Parathyroid adenoma (tissue), 2 donors: ENCODE measurements around the gene TANC1.

ENCODE experiments used
- H2AFZ ChIP-seq: fragments of 300-600 bp; sonication (generic); one replicate; pipeline ENCODE4 v1.7.0; 2017; ENCODE audit warnings: antibody characterized with exemption, mild to moderate bottlenecking
- H3K27ac ChIP-seq: fragments of 300-600 bp; sonication (generic); one replicate; pipeline ENCODE4 v1.7.0; 2017
- H3K27me3 ChIP-seq: fragments of 300-600 bp; sonication (generic); one replicate; pipeline ENCODE4 v1.7.0; 2017; ENCODE audit warnings: low read length; ENCODE audit not compliant: control insufficient read depth, insufficient read depth
- H3K36me3 ChIP-seq: fragments of 300-600 bp; sonication (generic); one replicate; pipeline ENCODE4 v1.7.0; 2017; ENCODE audit warnings: low read length; ENCODE audit not compliant: control insufficient read depth, insufficient read depth
- H3K4me1 ChIP-seq: fragments of 300-600 bp; sonication (generic); one replicate; pipeline ENCODE4 v1.7.0; 2017; ENCODE audit warnings: control low read depth
- H3K4me2 ChIP-seq: fragments of 300-600 bp; sonication (generic); one replicate; pipeline ENCODE4 v1.7.0; 2017; ENCODE audit warnings: low read length
- H3K4me3 ChIP-seq: fragments of 300-600 bp; sonication (generic); one replicate; pipeline ENCODE4 v1.7.0; 2017; ENCODE audit warnings: low read depth, low read length
- H3K79me2 ChIP-seq: fragments of 300-600 bp; sonication (generic); one replicate; pipeline ENCODE4 v1.7.0; 2017; ENCODE audit warnings: control low read depth
- H3K9ac ChIP-seq: fragments of 300-600 bp; sonication (generic); one replicate; pipeline ENCODE4 v1.7.0; 2017; ENCODE audit warnings: mild to moderate bottlenecking
- H3K9me3 ChIP-seq: fragments of 300-600 bp; sonication (generic); one replicate; pipeline ENCODE4 v1.7.0; 2017; ENCODE audit warnings: low read length; ENCODE audit not compliant: control insufficient read depth
- CTCF ChIP-seq: fragments of 300-600 bp; sonication (generic); IDR thresholded peaks from one replicate; pipeline ENCODE4 v1.7.0; 2017; ENCODE audit warnings: antibody characterized with exemption, mild to moderate bottlenecking
- donor health status: primary hyperparathyroidism.

Gene TANC1

GRCh38 chr2:158975271-158975921 is 7.0 kb downstream of the TANC1 start:
- Histone ChIP-seq H3K9me3 (no peaks in the 10 kb centered on the region), H3K27me3 (no peaks in the 10 kb centered on the region), H3K4me2 (no peak overlapping the region), H3K4me1 (peaks cover 5% of the 10 kb centered on the region), H2AFZ (no peak overlapping the region), H3K27ac (no peak overlapping the region), H3K4me3 (no peak overlapping the region), H3K36me3 (no peaks in the 10 kb centered on the region), H3K9ac (no peak overlapping the region), H3K79me2 (peaks cover 46% of the 10 kb centered on the region)
- TF ChIP-seq CTCF, result no peak

GRCh38 chr2:158979772-158980171 is 11.3 kb downstream of the TANC1 start:
- Histone ChIP-seq H3K27me3 (no peaks in the 10 kb centered on the region), H2AFZ (no peak overlapping the region), H3K27ac (no peak overlapping the region), H3K4me2 (no peak overlapping the region), H3K79me2 (peaks cover 36% of the 10 kb centered on the region), H3K9me3 (no peaks in the 10 kb centered on the region), H3K4me1 (peaks cover 3% of the 10 kb centered on the region), H3K9ac (no peak overlapping the region), H3K4me3 (no peak overlapping the region), H3K36me3 (no peaks in the 10 kb centered on the region)
- TF ChIP-seq CTCF, result no peak

- Histone ChIP-seq H3K36me3 (no peaks in the 10 kb centered on the region), H3K27me3 (no peaks in the 10 kb centered on the region), H3K9ac (no peak overlapping the region), H3K79me2 (peaks cover 25% of the 10 kb centered on the region), H3K4me2 (no peak overlapping the region), H3K27ac (no peak overlapping the region), H3K4me3 (no peak overlapping the region), H2AFZ (no peak overlapping the region), H3K9me3 (no peaks in the 10 kb centered on the region), H3K4me1 (no peaks in the 10 kb centered on the region)
- TF ChIP-seq CTCF, result no peak
Observed at GRCh38 chr2:158984604-158985135, 16.2 kb downstream of the TANC1 start.

- no peaks in the 10 kb centered on the region for H3K4me1 ChIP-seq
- TF ChIP-seq CTCF, result no peak
Observed at GRCh38 chr2:158988501-158988900, 20.1 kb downstream of the TANC1 start.

GRCh38 chr2:158989165-158989564 is 20.7 kb downstream of the TANC1 start:
- H3K27me3 ChIP-seq, result no peaks in the 10 kb centered on the region
- H3K79me2 ChIP-seq, result peaks cover 19% of the 10 kb centered on the region
- H3K9me3 ChIP-seq, result no peaks in the 10 kb centered on the region
- no peak overlapping the region for H3K27ac ChIP-seq
- no peak overlapping the region for H3K4me3 ChIP-seq
- no peak overlapping the region for H3K9ac ChIP-seq
- no peaks in the 10 kb centered on the region for H3K36me3 ChIP-seq
- H2AFZ ChIP-seq, result no peak overlapping the region
- TF ChIP-seq CTCF, result no peak
- no peak overlapping the region for H3K4me2 ChIP-seq
- H3K4me1 ChIP-seq, result no peaks in the 10 kb centered on the region

More at GRCh38 chr2:158988501-158988900, 20.1 kb downstream of the TANC1 start:
- no peaks in the 10 kb centered on the region for H3K9me3 ChIP-seq
- H3K4me3 ChIP-seq, result no peak overlapping the region
- peaks cover 19% of the 10 kb centered on the region for H3K79me2 ChIP-seq
- H3K27ac ChIP-seq, result no peak overlapping the region
- H3K27me3 ChIP-seq, result no peaks in the 10 kb centered on the region
- no peak overlapping the region for H2AFZ ChIP-seq
- no peaks in the 10 kb centered on the region for H3K36me3 ChIP-seq
- H3K4me2 ChIP-seq, result no peak overlapping the region
- H3K9ac ChIP-seq, result no peak overlapping the region
